Colonic mucosa (tissue), 4 donors: ENCODE results near the gene IL4R. TPM values are rescaled to one million over a fixed set of nuclear protein-coding genes. Genes with fewer than 3 reads are reported as not detected.
A peak's percentile ranks its signal among the peaks of the same experiment; 100 is the strongest.

Source experiments
- DNase-seq: peaks from one replicate; pipeline ENCODE4 v3.0.0-alpha.2; 2020
- H3K27ac ChIP-seq: fragments of 200-600 bp; one replicate; pipeline ENCODE4 v1.8.0; 2021
- H3K27me3 ChIP-seq: fragments of 200-600 bp; one replicate; pipeline ENCODE4 v1.8.0; 2021
- H3K36me3 ChIP-seq: fragments of 200-600 bp; one replicate; pipeline ENCODE4 v1.8.0; 2021
- H3K4me1 ChIP-seq: fragments of 200-600 bp; one replicate; pipeline ENCODE4 v1.8.0; 2021; ENCODE audit warnings: mild to moderate bottlenecking
- H3K4me3 ChIP-seq: fragments of 200-600 bp; one replicate; pipeline ENCODE4 v1.8.0; 2021
- H3K9ac ChIP-seq, 2 donors: one replicate each; pipeline ENCODE4 v1.7.0; 2013; ENCODE audit warnings: control low read depth in 2 of 2, low read depth in 2 of 2, low read length in 2 of 2
- H3K9me3 ChIP-seq: fragments of 200-600 bp; one replicate; pipeline ENCODE4 v1.8.0; 2021
- CTCF ChIP-seq: fragments of 200-600 bp; IDR thresholded peaks from one replicate; pipeline ENCODE4 v1.8.0; 2022; ENCODE audit warnings: antibody characterized with exemption, mild to moderate bottlenecking
- intact Hi-C: fragments of 100-400 bp; cut with DNase I; formaldehyde crosslinking; loops from one replicate; pipeline ENCODE4 v1.14.1; 2022
- total RNA-seq, 2 donors: library from RNA; stranded (reverse); fragmentation: NEBNext Ultra II Directional in 1 of 2; extraction: Animal tissue kit (Norgen Biotek cat#: 25700) in 1 of 2; gene quantifications; one replicate each; pipeline ENCODE4 v1.2.1, GENCODE V29; 2021
- donor health status: healthy.
- donor health status: DM: no; HTN: no; CAD: no.
- donor health status: DM: no; HTN: no; CAD: no.

Gene IL4R
- total RNA-seq, 2 donors from 2014 or later: 74.8 to 80.0 TPM

GRCh38 chr16:27310576-27311447 lies 3.0 kb upstream of the IL4R start:
- Histone ChIP-seq H3K27me3 (no peaks in the 10 kb centered on the region), H3K27ac (no peak overlapping the region), H3K36me3 (no peaks in the 10 kb centered on the region), H3K9ac (no peak overlapping the region), H3K9me3 (no peaks in the 10 kb centered on the region), H3K4me3 (no peak overlapping the region), H3K4me1 (no peaks in the 10 kb centered on the region)
- no peak for DNase-seq
- intact Hi-C loops: loop anchor here (5.0 to 10.0 kb wide), 2 partner anchors 46 to 74 kb away; partner anchors contain the start of gene NSMCE1
- no peak for TF ChIP-seq CTCF

GRCh38 chr16:27311448-27311830 lies 2.3 kb upstream of the IL4R start:
- no peak for DNase-seq
- Histone ChIP-seq H3K4me1 (no peaks in the 10 kb centered on the region), H3K4me3 (no peak overlapping the region), H3K27ac (no peak overlapping the region), H3K27me3 (no peaks in the 10 kb centered on the region), H3K9me3 (no peaks in the 10 kb centered on the region), H3K9ac (no peak overlapping the region), H3K36me3 (no peaks in the 10 kb centered on the region)
- TF ChIP-seq CTCF: no peak
- intact Hi-C loops: loop anchor here (5.0 to 10.0 kb wide), 2 partner anchors 47 to 74 kb away; partner anchors contain the start of gene NSMCE1

GRCh38 chr16:27311897-27312303 lies 1.9 kb upstream of the IL4R start:
- Histone ChIP-seq H3K4me1 (no peaks in the 10 kb centered on the region), H3K36me3 (no peaks in the 10 kb centered on the region), H3K27ac (no peak overlapping the region), H3K4me3 (no peak overlapping the region), H3K9ac (peak overlapping the region in 1 of 2 donors; percentile 18), H3K9me3 (no peaks in the 10 kb centered on the region), H3K27me3 (no peaks in the 10 kb centered on the region)
- no peak for TF ChIP-seq CTCF
- intact Hi-C loops: loop anchor here (5.0 to 10.0 kb wide), 2 partner anchors 47 to 75 kb away; partner anchors contain the start of gene NSMCE1
- no peak for DNase-seq

GRCh38 chr16:27312580-27313421 lies 973 bp upstream of the IL4R start:
- intact Hi-C loops: loop anchor here (5.0 to 10.0 kb wide), 2 partner anchors 48 to 76 kb away; partner anchors contain the start of gene NSMCE1
- H3K4me3 ChIP-seq: peak overlapping the region; percentile 91

More at GRCh38 chr16:27312580-27313421, 973 bp upstream of the IL4R start:
- DNase-seq: no peak
- Histone ChIP-seq H3K36me3 (no peaks in the 10 kb centered on the region), H3K4me1 (peaks cover 5% of the 10 kb centered on the region), H3K9me3 (no peaks in the 10 kb centered on the region), H3K9ac (peak overlapping the region; percentile 74 to 100), H3K27ac (peak overlapping the region; percentile 99), H3K27me3 (no peaks in the 10 kb centered on the region)
- no peak for TF ChIP-seq CTCF
